Measurements from ENCODE around the gene PITPNM2. TPM values are rescaled to one million over a fixed set of nuclear protein-coding genes. Genes with fewer than 3 reads are reported as not detected.

The PITPNM2 gene
- total and polyA plus RNA-seq, 2 of the 8 experiments (the other 6 are each of a cell fraction or from before 2014, with no cell fraction given) = 0.59 to 3.4 TPM

DNA sequence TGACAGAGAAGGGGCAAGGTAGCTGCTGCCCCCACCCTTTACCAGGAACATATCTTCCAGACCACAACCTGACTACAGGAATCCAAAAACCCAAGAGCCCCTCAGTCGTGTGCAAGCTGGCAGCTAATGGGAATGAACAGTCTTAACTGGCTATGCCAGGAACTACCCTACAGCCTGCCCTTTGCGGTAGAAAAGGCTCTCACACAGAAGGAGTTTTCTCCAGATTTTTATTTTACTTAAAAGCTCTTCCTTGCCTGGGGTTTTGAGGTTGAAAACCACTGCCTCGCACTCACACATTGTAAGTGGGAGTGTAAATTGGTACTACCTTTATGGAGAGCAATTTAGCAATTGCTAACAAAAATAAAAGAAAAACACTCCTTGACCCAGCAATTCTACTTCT lies 28.3 kb downstream of the PITPNM2 start:
- peaks cover 0 to 3% (median 0%) of the 10 kb centered on the region in 4 experiments; a peak in 2 of 7 replicates for H3K4me1 ChIP-seq (replicated peaks in 1 of 4; ENCODE audit: control insufficient read depth in 3 of 4, insufficient read depth in 4 of 4, low read length in 3 of 4)
- DNase-seq (ENCODE audit: low read depth in 1 of 2, low spot score in 2 of 2) (no peak), FAIRE-seq (no peak)
- H3K9ac ChIP-seq (replicated peaks in 1 of 4; ENCODE audit: extremely low read depth in 1 of 4, low read depth in 3 of 4, low read length in 3 of 4) = no peak overlapping the region
- no peaks in the 10 kb centered on the region for H3K23me2 ChIP-seq (ENCODE audit: low read depth, low read length)
- no peak overlapping the region for H2BK120ac ChIP-seq (replicated peaks; ENCODE audit: low read depth, low read length)
- 91% methylated on average over 3 of the region's 3 CpGs; no CpG with 5 or more reads in 1 of the 2 experiments for WGBS, 2 experiments (ENCODE audit: extremely low coverage in 1 of 2, insufficient coverage in 1 of 2, insufficient read length in 1 of 2, insufficient replicate concordance in 2 of 2, low coverage in 1 of 2, low lambda C conversion rate in 2 of 2, missing lambda C conversion rate in 1 of 2)
- H2BK20ac ChIP-seq (ENCODE audit: low read length) = no peak overlapping the region
- H2AK5ac ChIP-seq (ENCODE audit: low read depth, low read length) = no peak overlapping the region
- no peak overlapping the region for H3K4me2 ChIP-seq (ENCODE audit: insufficient read depth in 1 of 2, low read depth in 2 of 2, low read length in 2 of 2)
- H3K27ac ChIP-seq (ENCODE audit: low read depth, low read length) = no peak overlapping the region
- no peaks in the 10 kb centered on the region for H3K79me1 ChIP-seq (ENCODE audit: low read depth, low read length)
- no peak overlapping the region for H2BK12ac ChIP-seq (ENCODE audit: low read depth, low read length)
- POLR2A ChIA-PET (ENCODE audit: partially characterized antibody) = interaction anchor here (0.6 kb wide), 1 partner anchor 109 kb away, joined by 4 read pairs; no protein-coding TSS in a partner anchor
- H4K8ac ChIP-seq (ENCODE audit: extremely low read depth, insufficient read depth, low read length) = no peak overlapping the region
- H3K18ac ChIP-seq (ENCODE audit: extremely low read depth, low read length) = no peak overlapping the region
- no peak overlapping the region for H2BK15ac ChIP-seq (ENCODE audit: low read length)
- H4K91ac ChIP-seq (replicated peaks; ENCODE audit: insufficient read length, low read length) = no peak overlapping the region
- no peak overlapping the region for H3K56ac ChIP-seq (replicated peaks; ENCODE audit: insufficient read length, low read depth, low read length)
- H2BK5ac ChIP-seq (ENCODE audit: low read depth, low read length) = no peak overlapping the region
- no peak overlapping the region for H3K4me3 ChIP-seq (ENCODE audit: extremely low read depth in 1 of 4, insufficient read depth in 2 of 4, low read depth in 3 of 4, low read length in 4 of 4)
- no peaks in the 10 kb centered on the region for H3K9me3 ChIP-seq (ENCODE audit: insufficient read depth in 2 of 2, low read depth in 1 of 2, low read length in 1 of 2)
- H4K5ac ChIP-seq (ENCODE audit: insufficient read length, low read depth, low read length) = no peak overlapping the region
- no peaks in the 10 kb centered on the region for H3K79me2 ChIP-seq (ENCODE audit: control insufficient read depth in 1 of 2, insufficient read depth in 2 of 2, low read length in 2 of 2)
- H3K14ac ChIP-seq (ENCODE audit: insufficient read length) = no peak overlapping the region
- CTCF ChIA-PET (ENCODE audit: partially characterized antibody) = interaction anchor here (0.7 to 2.1 kb wide), 4 partner anchors 47 to 95 kb away, joined by 3 to 6 read pairs (median 4); no protein-coding TSS in a partner anchor
- no peak overlapping the region for H2AFZ ChIP-seq (ENCODE audit: low read length)
- no peak overlapping the region for H3K23ac ChIP-seq (ENCODE audit: insufficient read length)
- peaks cover 0 to 4% (median 0%) of the 10 kb centered on the region in 4 experiments; a peak in 1 of 7 replicates for H3K27me3 ChIP-seq (replicated peaks in 1 of 4; ENCODE audit: control insufficient read depth in 3 of 4, extremely low read depth in 1 of 4, insufficient read depth in 3 of 4, low read length in 3 of 4)
- H3K36me3 ChIP-seq (ENCODE audit: control insufficient read depth in 2 of 4, insufficient read depth in 4 of 4, low read length in 3 of 4) = no peaks in the 10 kb centered on the region
- no peak overlapping the region for H3K4ac ChIP-seq (replicated peaks; ENCODE audit: insufficient read length, low read depth, low read length)
- H4K20me1 ChIP-seq (replicated peaks in 1 of 2; ENCODE audit: control insufficient read depth in 1 of 2, insufficient read depth in 2 of 2, low read length in 2 of 2) = peaks cover 0 to 2% of the 10 kb centered on the region in 2 experiments
- TF ChIP-seq SP1 (IDR thresholded peaks at IDR 0.05; ENCODE audit: low read depth, low read length) (no peak), TEAD4 (IDR thresholded peaks at IDR 0.05; ENCODE audit: low read depth, low read length) (no peak), POLR2A (IDR thresholded peaks at IDR 0.05; ENCODE audit: control extremely low read depth in 1 of 2, low read depth in 2 of 2, low read length in 2 of 2) (no peak), CHD2 (IDR thresholded peaks at IDR 0.05; ENCODE audit: low read length) (no peak), SAP30 (IDR thresholded peaks at IDR 0.05; ENCODE audit: insufficient read depth, insufficient replicate concordance, low read length) (no peak), HDAC2 (IDR thresholded peaks at IDR 0.05; ENCODE audit: borderline replicate concordance in 1 of 2, low read depth in 2 of 2, low read length in 2 of 2) (no peak), MAFK (IDR thresholded peaks at IDR 0.05; ENCODE audit: low read depth, low read length) (no peak), EP300 (IDR thresholded peaks at IDR 0.05; ENCODE audit: borderline replicate concordance in 1 of 2, low read depth in 2 of 2, low read length in 2 of 2) (no peak), NRF1 (IDR thresholded peaks at IDR 0.05; ENCODE audit: low read depth, low read length) (no peak), TAF1 (IDR thresholded peaks at IDR 0.05; ENCODE audit: low read depth, low read length) (no peak), CBX5 (IDR thresholded peaks at IDR 0.05; ENCODE audit: low read depth, low read length) (no peak), PHF8 (conservative IDR thresholded peaks at IDR 0.05; ENCODE audit: low read depth, low read length) (no peak), TCF12 (IDR thresholded peaks at IDR 0.05; ENCODE audit: low read depth, low read length) (no peak), SP4 (IDR thresholded peaks at IDR 0.05; ENCODE audit: low read length) (no peak)
- TF ChIP-seq, protein P1, sequence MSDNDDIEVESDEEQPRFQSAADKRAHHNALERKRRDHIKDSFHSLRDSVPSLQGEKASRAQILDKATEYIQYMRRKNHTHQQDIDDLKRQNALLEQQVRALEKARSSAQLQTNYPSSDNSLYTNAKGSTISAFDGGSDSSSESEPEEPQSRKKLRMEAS (IDR thresholded peaks at IDR 0.05) = no peak

All from H1 (cell line).